Right lobe of liver (tissue), 4 donors: ENCODE data around the gene GJD3.

Source experiments
- CTCF ChIP-seq, 4 donors: fragments of 200-600 bp in 3 of 4; fragments of 450-650 bp in 1 of 4; IDR thresholded peaks; one replicate each; pipeline versions ENCODE4 v1.5.1 to v1.8.0; 2016 to 2022; ENCODE audit warnings: antibody characterized with exemption in 4 of 4, mild to moderate bottlenecking in 2 of 4
- POLR2A ChIP-seq: fragments of 450-650 bp; IDR thresholded peaks from one replicate; pipeline ENCODE4 v1.6.1; 2017; ENCODE audit warnings: antibody characterized with exemption, mild to moderate bottlenecking
- donor health status: DM: no; HTN: no; CAD: no.
- donor health status: DM: no; HTN: no; CAD: no.
- donor health status: DM: no; HTN: yes; CAD: no.

GRCh38 chr17:40361063-40361924 is 3.2 kb downstream of the GJD3 start:
- TF ChIP-seq POLR2A (no peak), CTCF (IDR thresholded peaks at IDR 0.05) (no peak)
